Breast epithelium (tissue), 3 donors: ENCODE data around the gene GAGE13.
"Not testable (repeated sequence)": the region's sequence is repeated elsewhere in the genome, so short reads cannot be mapped to it uniquely, and the experiment has no call there.

Experiments used
- CTCF ChIP-seq, 3 donors: fragments of 450-650 bp; IDR thresholded peaks; one replicate each; pipeline ENCODE4 v1.5.1; 2016 to 2017; ENCODE audit warnings: antibody characterized with exemption in 3 of 3, mild to moderate bottlenecking in 3 of 3, moderate library complexity in 3 of 3
- POLR2A ChIP-seq: fragments of 450-650 bp; IDR thresholded peaks from one replicate; pipeline ENCODE4 v1.6.1; 2016; ENCODE audit warnings: antibody characterized with exemption, mild to moderate bottlenecking, moderate library complexity
- POLR2AphosphoS5 ChIP-seq, 3 donors: sonication (generic); formaldehyde crosslinking; IDR thresholded peaks; one replicate each; pipeline ENCODE4 v1.6.1; 2017; ENCODE audit warnings: antibody characterized with exemption in 3 of 3

- not testable (repeated sequence) for TF ChIP-seq POLR2AphosphoS5 (IDR thresholded peaks at IDR 0.05); POLR2A; CTCF (IDR thresholded peaks at IDR 0.05)
These were observed 459 bp downstream of the GAGE13 start for GRCh38 chrX:49331841-49332240.
